BJ (cell line): ENCODE measurements around the gene ENDOU. TPM values are rescaled to one million over a fixed set of nuclear protein-coding genes. Genes with fewer than 3 reads are reported as not detected.

Experiments used
- CTCF ChIA-PET: fragments of 350-600 bp; formaldehyde crosslinking; extraction: SDS; loops from one replicate; lab custom pipeline; 2021; ENCODE audit warnings: antibody characterized with exemption, inconsistent platforms; lab: Yijun Ruan, JAX
- POLR2A ChIA-PET: fragments of 300-600 bp; sonication (Branson Sonifier 250); formaldehyde crosslinking; extraction: SDS; loops from one replicate; lab custom pipeline; 2021; ENCODE audit warnings: antibody characterized with exemption; lab: Charles Lee
- DNase-seq: peaks from one replicate; pipeline ENCODE4 v3.0.0-alpha.2; 2011; ENCODE audit warnings: low read depth
- H3K27me3 ChIP-seq: 2 replicates; pipeline ENCODE4 v1.6.0; 2011; ENCODE audit warnings: low read length; ENCODE audit not compliant: control insufficient read depth, insufficient read depth
- H3K36me3 ChIP-seq: 2 replicates; pipeline ENCODE4 v1.5.1; 2011; ENCODE audit warnings: low read length; ENCODE audit not compliant: control insufficient read depth, insufficient read depth
- H3K4me3 ChIP-seq: 2 replicates; pipeline ENCODE4 v1.5.1; 2011; ENCODE audit warnings: low read depth, mild to moderate bottlenecking, control low read depth, low read length
- CTCF ChIP-seq: IDR thresholded peaks from 2 replicates; pipeline ENCODE4 v1.5.1; 2011; ENCODE audit warnings: low read depth, mild to moderate bottlenecking, control low read depth, inconsistent platforms, low read length, moderate library complexity; ENCODE audit not compliant: insufficient read depth
- polyA plus RNA-seq: library from polyadenylated mRNA; depleted of rRNA; stranded (reverse); fragments of >200 nt; gene quantifications from 2 replicates; pipeline ENCODE4 v1.2.3, GENCODE V29; 2011

Gene ENDOU
- polyA plus RNA-seq, 1 experiment = not detected

GRCh38 chr12:47709237-47709636 lies 16.1 kb downstream of the ENDOU start:
- CTCF ChIA-PET = interaction anchor here (2.1 kb wide), 1 partner anchor 129 kb away, joined by 8 read pairs; no protein-coding TSS in a partner anchor
- POLR2A ChIA-PET = no interaction called here
- no peaks in the 10 kb centered on the region for H3K27me3 ChIP-seq
- TF ChIP-seq CTCF = no peak
- no peak overlapping the region for H3K4me3 ChIP-seq
- DNase-seq = no peak
- H3K36me3 ChIP-seq = no peaks in the 10 kb centered on the region

GRCh38 chr12:47707905-47708543 lies 17.3 kb downstream of the ENDOU start:
- ChIA-PET CTCF (interaction anchor here (0.7 to 4.4 kb wide), 10 partner anchors 7 to 131 kb away, joined by 3 to 26 read pairs (median 3); no protein-coding TSS in a partner anchor), POLR2A (no interaction called here)
- no peak for DNase-seq
- H3K27me3 ChIP-seq = no peaks in the 10 kb centered on the region
- H3K36me3 ChIP-seq = no peaks in the 10 kb centered on the region
- no peak overlapping the region for H3K4me3 ChIP-seq
- no peak for TF ChIP-seq CTCF

GRCh38 chr12:47707355-47707754 lies 17.9 kb downstream of the ENDOU start:
- Histone ChIP-seq H3K4me3 (no peak overlapping the region), H3K36me3 (no peaks in the 10 kb centered on the region), H3K27me3 (no peaks in the 10 kb centered on the region)
- ChIA-PET CTCF (interaction anchor here (0.7 to 4.4 kb wide), 13 partner anchors 8 to 132 kb away, joined by 3 to 26 read pairs (median 4); partner anchors contain the start of gene SLC48A1), POLR2A (no interaction called here)
- no peak for DNase-seq
- no peak for TF ChIP-seq CTCF

- DNase-seq = peak; percentile 57
- Histone ChIP-seq H3K27me3 (no peaks in the 10 kb centered on the region), H3K36me3 (no peaks in the 10 kb centered on the region), H3K4me3 (peak within 1 kb of the TSS; percentile 95)
- ChIA-PET CTCF (interaction anchor here (0.6 to 4.4 kb wide), 15 partner anchors 8 to 641 kb away, joined by 3 to 26 read pairs (median 4); partner anchors contain the start of gene SLC48A1), POLR2A (interaction anchor here (0.6 to 0.9 kb wide), 2 partner anchors 108 to 451 kb away, joined by 3 to 6 read pairs; partner anchors contain the start of gene ASB8)
- peak; percentile 74 for TF ChIP-seq CTCF
Observed at GRCh38 chr12:47705566-47706425, 19.5 kb downstream of the ENDOU start, which contains the start of gene RPAP3. RPAP3 (minus strand) TSS chr12:47706030; CDS start chr12:47702840, 3,190 bp downstream.

- CTCF ChIA-PET = interaction anchor here (0.8 to 4.4 kb wide), 3 partner anchors 10 to 134 kb away, joined by 3 to 26 read pairs (median 3); no protein-coding TSS in a partner anchor
Observed at GRCh38 chr12:47705229-47705565, 20.1 kb downstream of the ENDOU start.

More at GRCh38 chr12:47705229-47705565, 20.1 kb downstream of the ENDOU start:
- no peak for TF ChIP-seq CTCF
- Histone ChIP-seq H3K36me3 (0 out of 2 replicates have a peak, but pooled peaks cover 1% of the 10 kb centered on the region), H3K27me3 (no peaks in the 10 kb centered on the region), H3K4me3 (peak overlapping the region; percentile 95)
- no peak for DNase-seq
- POLR2A ChIA-PET = no interaction called here
